GM19351 (cell line): Measurements from ENCODE around the gene KPNB1.

Experiments used
- ATAC-seq: cut with Tn5 transposase; IDR thresholded peaks from one replicate; pipeline ENCODE4 v1.9.1; 2021; ENCODE audit warnings: mild to moderate bottlenecking, moderate library complexity; ENCODE audit not compliant: unreplicated experiment

The KPNB1 gene

GRCh38 chr17:47711366-47712099, 61.8 kb downstream of the KPNB1 start:
- ATAC-seq: no peak

- no peak for ATAC-seq
Observed at GRCh38 chr17:47712330-47713023, 62.8 kb downstream of the KPNB1 start.

DNA sequence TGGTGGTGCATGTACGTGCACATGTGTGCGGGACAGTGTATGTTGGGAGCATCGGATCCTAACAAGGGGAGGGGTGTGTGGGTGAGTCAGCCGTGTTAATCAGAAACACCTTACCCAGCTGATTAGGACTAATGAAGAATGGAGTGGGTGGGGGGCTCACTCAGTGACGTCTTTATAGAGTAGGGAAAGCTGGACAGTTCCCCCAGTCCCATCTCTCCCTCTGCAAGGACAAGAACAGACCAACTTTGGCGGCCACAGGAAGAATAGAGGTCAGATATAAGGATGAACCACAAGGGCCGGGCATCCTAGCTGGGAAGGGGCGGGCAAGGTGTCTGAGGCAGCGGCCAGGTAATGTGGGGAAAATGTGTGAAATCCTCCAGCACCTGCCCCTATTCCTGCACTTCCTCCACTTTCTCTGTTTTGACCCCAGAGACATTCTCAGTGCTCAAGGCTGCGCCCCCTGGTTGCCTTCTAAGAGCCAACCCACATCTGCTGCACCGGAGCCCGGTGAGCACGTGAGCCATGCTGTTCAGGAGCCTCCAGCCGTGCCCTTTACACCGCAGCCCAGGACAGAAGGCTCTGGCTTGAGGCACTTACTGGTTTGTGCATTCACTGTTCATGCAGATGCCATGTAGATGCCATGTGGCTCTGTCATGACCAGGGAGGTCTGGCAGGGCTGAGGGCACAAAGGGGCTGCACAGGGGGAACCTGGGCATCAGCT, 64.4 kb downstream of the KPNB1 start:
- no peak for ATAC-seq

GRCh38 chr17:47714773-47715396, 65.2 kb downstream of the KPNB1 start:
- no peak for ATAC-seq

GRCh38 chr17:47715669-47716325, 66.1 kb downstream of the KPNB1 start:
- ATAC-seq: no peak

DNA sequence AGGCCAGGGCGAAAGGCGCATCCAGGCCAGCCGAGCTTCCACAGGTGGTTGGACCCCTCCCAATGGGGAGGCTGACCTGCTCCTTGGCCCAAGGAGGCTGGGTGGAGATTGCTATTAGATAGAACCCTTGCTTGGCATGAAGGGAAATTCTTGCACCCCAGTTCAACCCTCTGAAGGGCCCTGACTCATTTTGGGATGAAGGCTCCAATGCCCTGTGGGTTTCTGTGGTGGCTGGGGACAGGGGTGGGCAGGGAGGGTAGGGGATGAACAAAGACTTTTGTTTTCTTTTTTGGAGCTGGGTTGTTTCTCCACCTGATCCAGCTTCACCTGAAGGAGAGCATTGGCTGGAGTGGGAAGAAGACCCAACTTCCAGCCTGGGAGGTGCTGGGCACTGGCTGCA, 66.7 kb downstream of the KPNB1 start:
- no peak for ATAC-seq

- no peak for ATAC-seq
Observed at GRCh38 chr17:47717261-47717697, 67.6 kb downstream of the KPNB1 start.

DNA sequence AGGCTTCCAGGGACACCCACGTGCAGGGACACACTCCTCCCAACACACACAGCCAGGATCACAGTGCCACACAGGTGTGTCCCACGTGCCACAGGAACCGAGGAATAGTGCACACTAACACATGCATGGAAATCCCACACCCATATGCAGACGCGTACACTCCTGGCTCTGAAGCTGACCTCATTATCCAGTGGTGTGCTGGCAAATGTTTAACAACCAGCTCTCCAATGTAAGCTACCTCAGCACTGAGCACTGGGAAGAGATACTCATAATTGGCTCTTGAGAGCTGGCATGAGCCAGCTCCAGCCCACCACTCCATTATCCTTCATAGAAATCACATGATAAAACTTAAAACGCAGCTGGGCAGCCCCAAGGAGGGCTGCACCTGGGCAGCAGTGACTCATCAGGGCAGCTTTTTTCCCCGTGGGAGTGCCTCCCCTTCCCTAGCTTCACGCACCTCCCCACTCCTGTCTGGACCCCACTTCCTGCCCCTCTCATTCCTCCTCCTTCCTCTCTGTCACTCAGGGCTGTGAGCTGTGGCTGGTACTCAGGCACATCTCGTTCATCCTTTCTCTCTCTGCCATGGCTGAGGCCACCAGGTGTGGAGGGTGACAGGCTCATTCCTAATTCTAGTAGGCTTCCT, 68.4 kb downstream of the KPNB1 start:
- no peak for ATAC-seq

DNA sequence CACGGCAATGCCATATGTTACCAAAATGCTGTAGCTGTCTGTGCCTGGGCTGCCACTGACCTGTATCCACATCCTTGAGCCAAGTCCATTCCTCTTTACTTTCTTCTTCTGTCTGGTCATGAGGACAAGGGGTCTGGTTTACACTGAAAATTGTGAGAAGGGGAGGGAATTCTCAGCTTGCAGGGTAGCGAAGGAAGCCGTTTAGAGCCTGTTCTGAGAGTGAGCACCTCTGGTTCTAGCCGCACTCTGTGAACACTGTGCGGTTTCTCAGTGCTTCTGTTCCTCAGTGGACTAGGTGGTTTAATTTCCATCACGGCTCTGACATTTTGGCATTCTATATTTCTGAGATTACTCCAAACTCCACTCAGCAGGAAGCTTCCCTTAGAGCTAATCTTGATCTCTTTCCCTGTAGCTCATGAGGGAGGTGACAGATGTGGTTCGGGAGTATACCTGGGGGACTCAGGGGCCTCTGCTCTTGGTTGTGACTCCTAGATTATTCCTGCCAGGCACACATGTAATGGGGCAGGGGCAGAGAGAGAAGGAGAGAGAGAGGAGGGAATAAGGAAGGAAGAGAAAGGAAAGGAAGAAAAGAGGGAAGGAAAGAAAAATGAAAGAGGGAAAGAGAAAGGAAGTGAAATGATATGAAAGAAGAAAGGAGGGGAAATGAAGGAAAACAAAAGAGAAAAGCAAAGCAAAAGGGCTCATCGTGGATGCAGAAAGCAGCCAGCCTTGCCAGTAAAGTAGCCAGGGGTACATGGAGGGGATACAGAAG, 69.1 kb downstream of the KPNB1 start:
- ATAC-seq: no peak

DNA sequence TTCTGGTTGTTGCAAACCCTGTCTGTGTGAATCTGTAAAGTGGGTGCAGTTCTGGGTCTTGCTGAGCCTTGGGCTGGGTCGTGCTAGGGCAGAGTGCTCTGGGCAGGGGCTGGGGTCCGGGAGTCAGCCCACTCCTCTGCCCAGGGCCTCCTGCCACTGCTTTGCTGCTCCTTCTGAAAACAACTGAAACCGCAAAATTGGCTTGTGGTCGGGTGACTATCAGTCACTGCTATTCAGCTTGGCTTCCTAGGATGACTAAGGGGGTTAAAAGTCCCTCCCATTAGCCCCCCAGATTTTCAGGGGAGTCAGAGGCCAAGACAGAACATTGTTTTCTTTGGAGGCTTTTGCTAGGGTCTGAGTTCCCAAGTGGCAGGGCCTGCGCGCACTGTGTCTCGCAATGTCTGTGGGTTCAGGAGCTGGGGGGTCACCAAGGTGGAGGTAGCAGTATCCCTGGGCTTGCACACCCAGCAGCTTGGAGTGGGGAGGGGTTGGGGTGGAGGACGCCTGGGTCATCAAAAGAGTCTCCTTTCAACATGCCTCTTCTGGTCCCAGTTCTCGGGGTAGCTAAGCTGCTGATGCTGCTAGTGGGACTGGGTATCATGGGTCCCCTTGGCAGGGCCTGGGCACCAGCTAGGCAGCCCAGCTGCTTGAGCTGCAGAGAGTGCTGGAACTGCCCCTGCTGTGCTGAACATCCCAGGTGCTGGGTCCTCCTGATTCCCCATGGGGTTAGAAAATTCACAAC, 69.9 kb downstream of the KPNB1 start:
- ATAC-seq: no peak

GRCh38 chr17:47720196-47720595, 70.5 kb downstream of the KPNB1 start:
- ATAC-seq: no peak

DNA sequence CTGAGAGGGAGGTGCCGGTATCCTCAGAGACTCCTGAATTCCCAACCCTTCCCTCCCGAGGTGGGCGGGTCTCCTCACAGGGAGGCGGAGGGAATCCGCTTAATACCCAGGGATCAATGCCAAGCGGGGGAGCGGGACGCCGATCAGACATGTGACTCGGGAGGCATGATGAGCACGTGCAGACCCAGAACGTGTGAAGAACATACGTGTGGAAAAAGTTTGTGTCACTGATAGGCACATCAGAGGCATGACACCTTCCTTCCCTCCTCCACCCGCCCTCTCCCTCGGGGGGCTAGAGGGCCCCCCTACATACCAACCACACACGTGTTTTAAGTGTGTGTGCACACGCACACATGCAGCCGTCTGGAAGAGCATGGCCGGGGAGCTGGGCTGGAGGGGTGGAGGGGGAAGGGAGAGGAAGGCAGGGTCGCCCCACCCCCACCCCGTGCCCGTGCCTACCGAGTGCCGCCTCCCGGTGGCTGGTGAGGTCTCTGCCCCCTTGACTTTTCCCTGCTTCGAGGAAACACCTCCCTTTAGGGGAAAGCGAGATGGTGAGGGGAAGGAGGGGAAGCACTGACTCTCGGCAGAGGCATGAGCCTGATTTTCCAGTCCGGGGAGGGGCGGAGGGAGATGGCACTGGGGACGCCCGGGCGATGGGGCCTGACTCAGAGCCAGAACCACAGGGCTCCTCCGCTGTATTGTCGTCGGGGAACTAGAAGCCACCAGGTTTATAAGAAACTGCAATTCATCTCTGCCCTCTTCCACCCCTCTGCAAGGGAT, 71.2 kb downstream of the KPNB1 start:
- no peak for ATAC-seq

DNA sequence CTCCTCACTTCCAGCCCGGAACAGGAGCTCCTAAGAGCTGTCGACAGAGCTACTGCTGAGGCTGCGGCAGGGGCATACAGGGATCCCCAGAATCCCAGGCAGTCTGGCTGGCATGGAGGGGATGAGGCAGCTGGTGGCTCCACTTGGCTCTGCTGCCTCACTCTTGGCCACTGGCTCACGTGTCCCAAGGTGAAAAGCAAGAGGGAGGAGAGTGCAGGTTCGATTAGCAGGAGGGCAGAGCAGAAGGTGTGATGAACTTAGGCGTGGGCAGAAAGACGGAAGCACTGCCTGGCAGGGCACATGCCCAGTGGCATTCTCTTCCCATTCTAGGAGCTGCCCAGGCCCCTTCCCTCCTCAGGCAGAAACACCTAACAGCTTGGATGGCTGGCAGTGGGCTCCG, 72.0 kb downstream of the KPNB1 start:
- no peak for ATAC-seq

DNA sequence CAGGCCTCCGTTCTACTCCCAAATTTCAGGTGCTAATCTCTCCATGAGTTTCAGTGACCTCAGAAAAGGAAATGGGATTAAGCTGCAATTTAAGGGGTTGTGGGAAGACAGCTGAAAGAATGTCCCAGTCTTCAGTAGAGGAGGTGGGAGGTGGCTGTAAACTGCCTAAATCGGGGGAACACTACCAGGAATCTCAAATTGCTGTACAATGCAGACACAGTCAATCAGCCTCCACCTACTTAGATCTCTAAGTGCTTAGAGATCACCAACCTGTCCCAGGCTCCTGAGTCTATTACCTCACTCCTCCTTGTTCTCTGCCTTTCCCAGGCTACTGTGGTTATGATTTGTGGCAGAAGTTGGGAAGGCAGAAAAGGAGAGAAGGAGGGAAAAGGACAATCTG, 75.0 kb downstream of the KPNB1 start:
- no peak for ATAC-seq

GRCh38 chr17:47725446-47726111, 75.9 kb downstream of the KPNB1 start:
- ATAC-seq: no peak

DNA sequence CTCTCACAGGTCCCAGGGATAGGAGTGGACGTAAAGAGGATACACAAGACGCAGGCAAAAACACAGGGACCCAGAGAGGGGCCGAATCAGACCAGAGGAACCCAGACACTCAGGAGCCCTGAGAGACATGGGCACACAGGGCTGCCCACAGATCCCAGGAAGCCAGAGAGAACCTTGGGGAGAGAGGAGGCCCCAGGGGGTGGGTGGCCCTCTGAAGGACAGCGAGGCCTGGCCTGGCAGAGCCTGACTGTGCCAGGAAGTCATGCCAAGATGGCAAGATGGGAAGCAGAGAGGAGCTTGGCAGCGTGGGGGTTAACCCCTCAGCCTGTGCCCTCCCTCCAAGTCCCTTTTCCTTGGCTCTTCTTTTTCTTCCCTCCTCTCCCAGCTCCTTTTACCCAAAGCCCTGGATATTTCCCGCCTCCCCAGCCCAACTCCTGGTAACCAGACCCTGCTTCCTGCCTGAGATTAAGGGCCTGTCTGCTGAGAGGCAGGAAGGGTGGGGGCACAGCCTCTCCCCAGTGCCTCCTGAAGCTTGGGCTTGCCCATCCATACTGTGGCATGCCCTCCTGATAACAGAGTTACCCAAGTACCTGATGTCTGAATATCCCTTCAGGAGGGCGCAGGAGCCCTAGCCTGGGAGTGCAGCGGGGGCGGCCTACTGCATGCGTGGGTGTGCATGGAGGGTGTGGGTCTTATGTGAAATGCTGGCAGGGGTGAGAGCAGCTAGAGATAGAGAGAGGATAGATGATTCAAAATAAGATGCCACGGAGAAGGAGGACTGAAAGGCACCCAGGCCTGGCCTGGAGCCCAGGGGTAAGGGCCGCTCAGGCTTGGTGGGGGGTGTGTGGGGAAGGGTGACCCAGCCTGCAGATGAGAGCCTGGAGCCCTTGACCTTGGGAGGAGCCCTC, 77.3 kb downstream of the KPNB1 start:
- ATAC-seq: no peak

- ATAC-seq: no peak
Observed at GRCh38 chr17:47727704-47728036, 78.0 kb downstream of the KPNB1 start.
